Renal cortex interstitium (tissue), 11 donors: ENCODE data around the gene WDR5B. TPM values are rescaled to one million over a fixed set of nuclear protein-coding genes. Genes with fewer than 3 reads are reported as not detected.
"Not testable (repeated sequence)": the region's sequence is repeated elsewhere in the genome, so short reads cannot be mapped to it uniquely, and the experiment has no call there.

ENCODE experiments used
- DNase-seq, 11 donors: peaks; one replicate each; pipeline ENCODE4 v3.0.0-alpha.2; 2013; ENCODE audit warnings: low read depth in 9 of 11, low spot score in 4 of 11; ENCODE audit errors: extremely low read depth in 1 of 11
- polyA plus RNA-seq, 3 donors: library from polyadenylated mRNA; unstranded; fragments of 120-200 nt; gene quantifications; one replicate each; pipeline ENCODE4 v1.2.1, GENCODE V29; 2013; ENCODE audit not compliant: insufficient read length in 3 of 3

Gene WDR5B
- polyA plus RNA-seq, 3 donors: 9.1 to 12.5 (median 9.9) TPM

GRCh38 chr3:122389197-122389596 is 26.7 kb downstream of the WDR5B start:
- DNase-seq: no peak

- DNase-seq: no peak
Measured at GRCh38 chr3:122387709-122388108, 28.2 kb downstream of the WDR5B start.

GRCh38 chr3:122383771-122384697 is 31.8 kb downstream of the WDR5B start, which contains the start of gene FAM162A:
FAM162A (plus strand) TSS chr3:122384182; CDS start chr3:122384266, 84 bp downstream.
- DNase-seq: peak; percentile 84 to 93 (median 90)

- DNase-seq: peak; percentile 68 to 89 (median 83)
Measured at GRCh38 chr3:122382888-122383666, 32.8 kb downstream of the WDR5B start, which contains the start of gene MIX23. MIX23 (minus strand) TSS chr3:122383231; CDS start chr3:122383224, 7 bp downstream.

GRCh38 chr3:122377975-122378374 is 37.9 kb downstream of the WDR5B start:
- DNase-seq: no peak

- no peak for DNase-seq
Measured at GRCh38 chr3:122374034-122374433, 41.8 kb downstream of the WDR5B start.

- no peak for DNase-seq
Measured at GRCh38 chr3:122366379-122366749, 49.5 kb downstream of the WDR5B start.

- DNase-seq: not testable (repeated sequence)
Measured at GRCh38 chr3:122365582-122366378, 50.1 kb downstream of the WDR5B start.

GRCh38 chr3:122365073-122365472 is 50.8 kb downstream of the WDR5B start:
- no peak for DNase-seq

GRCh38 chr3:122364490-122364889 is 51.4 kb downstream of the WDR5B start:
- DNase-seq: no peak

Other genes with a start within 250 kb of the WDR5B start
- 10 to 100 TPM; 22.8 to 30.5 (median 26.8) TPM for gene CASR, start 232.4 kb downstream of the WDR5B start, polyA plus RNA-seq
- gene CSTA, start 90.8 kb downstream of the WDR5B start, polyA plus RNA-seq: 1 to 10 TPM in 1 of 3 donors, under 1 TPM in 2; 0.74 to 1.1 (median 0.86) TPM
- gene MIX23, start 32.8 kb downstream of the WDR5B start, polyA plus RNA-seq: 10 to 100 TPM; 49.0 to 70.6 (median 54.0) TPM
- gene FAM162A, start 31.9 kb downstream of the WDR5B start, polyA plus RNA-seq: 10 to 100 TPM; 69.6 to 73.1 (median 70.8) TPM
- 10 to 100 TPM; 43.1 to 56.0 (median 46.9) TPM for gene KPNA1, start 98.9 kb upstream of the WDR5B start, polyA plus RNA-seq
- gene PARP9, start 148.2 kb upstream of the WDR5B start, polyA plus RNA-seq: 10 to 100 TPM; 13.4 to 16.6 (median 13.6) TPM
- 10 to 100 TPM; 12.0 to 14.2 (median 13.3) TPM for gene DTX3L, start 148.3 kb upstream of the WDR5B start, polyA plus RNA-seq
- gene PARP15, start 161.6 kb upstream of the WDR5B start, polyA plus RNA-seq: under 1 TPM; 0.32 to 0.58 (median 0.47) TPM